ENCODE measurements around the gene MLLT11.
A peak's percentile ranks its signal among the peaks of the same experiment; 100 is the strongest.

Gene MLLT11

GRCh38 chr1:151039521-151039920, 20.7 kb upstream of the MLLT11 start:
- TF ChIP-seq EP300 (IDR thresholded peaks at IDR 0.05; ENCODE audit: borderline replicate concordance) = no peak
- no peak for TF ChIP-seq TCF12 (IDR thresholded peaks at IDR 0.05; ENCODE audit: low read depth)
- no peak for TF ChIP-seq RAD21 (IDR thresholded peaks at IDR 0.05; ENCODE audit: low read depth)
- TF ChIP-seq, protein P1, sequence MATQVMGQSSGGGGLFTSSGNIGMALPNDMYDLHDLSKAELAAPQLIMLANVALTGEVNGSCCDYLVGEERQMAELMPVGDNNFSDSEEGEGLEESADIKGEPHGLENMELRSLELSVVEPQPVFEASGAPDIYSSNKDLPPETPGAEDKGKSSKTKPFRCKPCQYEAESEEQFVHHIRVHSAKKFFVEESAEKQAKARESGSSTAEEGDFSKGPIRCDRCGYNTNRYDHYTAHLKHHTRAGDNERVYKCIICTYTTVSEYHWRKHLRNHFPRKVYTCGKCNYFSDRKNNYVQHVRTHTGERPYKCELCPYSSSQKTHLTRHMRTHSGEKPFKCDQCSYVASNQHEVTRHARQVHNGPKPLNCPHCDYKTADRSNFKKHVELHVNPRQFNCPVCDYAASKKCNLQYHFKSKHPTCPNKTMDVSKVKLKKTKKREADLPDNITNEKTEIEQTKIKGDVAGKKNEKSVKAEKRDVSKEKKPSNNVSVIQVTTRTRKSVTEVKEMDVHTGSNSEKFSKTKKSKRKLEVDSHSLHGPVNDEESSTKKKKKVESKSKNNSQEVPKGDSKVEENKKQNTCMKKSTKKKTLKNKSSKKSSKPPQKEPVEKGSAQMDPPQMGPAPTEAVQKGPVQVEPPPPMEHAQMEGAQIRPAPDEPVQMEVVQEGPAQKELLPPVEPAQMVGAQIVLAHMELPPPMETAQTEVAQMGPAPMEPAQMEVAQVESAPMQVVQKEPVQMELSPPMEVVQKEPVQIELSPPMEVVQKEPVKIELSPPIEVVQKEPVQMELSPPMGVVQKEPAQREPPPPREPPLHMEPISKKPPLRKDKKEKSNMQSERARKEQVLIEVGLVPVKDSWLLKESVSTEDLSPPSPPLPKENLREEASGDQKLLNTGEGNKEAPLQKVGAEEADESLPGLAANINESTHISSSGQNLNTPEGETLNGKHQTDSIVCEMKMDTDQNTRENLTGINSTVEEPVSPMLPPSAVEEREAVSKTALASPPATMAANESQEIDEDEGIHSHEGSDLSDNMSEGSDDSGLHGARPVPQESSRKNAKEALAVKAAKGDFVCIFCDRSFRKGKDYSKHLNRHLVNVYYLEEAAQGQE (IDR thresholded peaks at IDR 0.05; ENCODE audit: low read depth) = no peak
- TF ChIP-seq CEBPB (IDR thresholded peaks at IDR 0.05) = no peak
- no peak for TF ChIP-seq CREB1 (IDR thresholded peaks at IDR 0.05; ENCODE audit: low read depth)
- no peak for TF ChIP-seq TAF1 (IDR thresholded peaks at IDR 0.05; ENCODE audit: low read depth)
- TF ChIP-seq, protein P2, sequence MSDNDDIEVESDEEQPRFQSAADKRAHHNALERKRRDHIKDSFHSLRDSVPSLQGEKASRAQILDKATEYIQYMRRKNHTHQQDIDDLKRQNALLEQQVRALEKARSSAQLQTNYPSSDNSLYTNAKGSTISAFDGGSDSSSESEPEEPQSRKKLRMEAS (IDR thresholded peaks at IDR 0.05) = no peak
- no peak for TF ChIP-seq USF1 (IDR thresholded peaks at IDR 0.05)
- no peak for TF ChIP-seq TEAD4 (IDR thresholded peaks at IDR 0.05)
- no peak for TF ChIP-seq EGR1 (IDR thresholded peaks at IDR 0.05)
- TF ChIP-seq YY1 (IDR thresholded peaks at IDR 0.05; ENCODE audit: low read depth) = no peak
- no peak for TF ChIP-seq NFIC (IDR thresholded peaks at IDR 0.05)
- no peak for TF ChIP-seq FOXM1 (IDR thresholded peaks at IDR 0.05; ENCODE audit: borderline replicate concordance, low read depth)
- TF ChIP-seq ZBTB7A (IDR thresholded peaks at IDR 0.05; ENCODE audit: low read depth) = no peak

- TF ChIP-seq EGR1 (IDR thresholded peaks at IDR 0.05) (no peak), EP300 (IDR thresholded peaks at IDR 0.05; ENCODE audit: borderline replicate concordance) (no peak), TAF1 (IDR thresholded peaks at IDR 0.05; ENCODE audit: low read depth) (no peak), TEAD4 (IDR thresholded peaks at IDR 0.05) (no peak), USF1 (IDR thresholded peaks at IDR 0.05) (no peak), CEBPB (IDR thresholded peaks at IDR 0.05) (no peak), NFIC (IDR thresholded peaks at IDR 0.05) (no peak), CREB1 (IDR thresholded peaks at IDR 0.05; ENCODE audit: low read depth) (no peak), RAD21 (IDR thresholded peaks at IDR 0.05; ENCODE audit: low read depth) (no peak), YY1 (IDR thresholded peaks at IDR 0.05; ENCODE audit: low read depth) (no peak), ZBTB7A (IDR thresholded peaks at IDR 0.05; ENCODE audit: low read depth) (no peak)
- TF ChIP-seq, protein P2 (IDR thresholded peaks at IDR 0.05) = no peak
- TF ChIP-seq, protein P1 (IDR thresholded peaks at IDR 0.05; ENCODE audit: low read depth) = no peak
Measured at GRCh38 chr1:151043163-151043562, 17.0 kb upstream of the MLLT11 start.

DNA sequence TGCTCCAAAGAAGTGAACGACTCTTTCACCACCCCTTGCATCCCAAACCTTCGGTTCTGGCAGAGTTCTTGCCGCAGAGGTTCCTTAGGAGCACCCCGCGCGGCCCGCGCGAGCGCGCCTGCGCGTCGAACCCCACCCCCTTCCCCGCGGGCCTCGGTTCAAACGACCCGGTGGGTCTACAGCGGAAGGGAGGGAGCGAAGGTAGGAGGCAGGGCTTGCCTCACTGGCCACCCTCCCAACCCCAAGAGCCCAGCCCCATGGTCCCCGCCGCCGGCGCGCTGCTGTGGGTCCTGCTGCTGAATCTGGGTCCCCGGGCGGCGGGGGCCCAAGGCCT, 12.6 kb upstream of the MLLT11 start, which contains the start of gene C1orf56:
Gene C1orf56, plus strand, starts transcription at position 161 of the 334 bp plus-strand sequence. Its CDS starts 97 bp downstream, at position 258.
- TF ChIP-seq, protein P1 (IDR thresholded peaks at IDR 0.05; ENCODE audit: low read depth) = no peak

DNA sequence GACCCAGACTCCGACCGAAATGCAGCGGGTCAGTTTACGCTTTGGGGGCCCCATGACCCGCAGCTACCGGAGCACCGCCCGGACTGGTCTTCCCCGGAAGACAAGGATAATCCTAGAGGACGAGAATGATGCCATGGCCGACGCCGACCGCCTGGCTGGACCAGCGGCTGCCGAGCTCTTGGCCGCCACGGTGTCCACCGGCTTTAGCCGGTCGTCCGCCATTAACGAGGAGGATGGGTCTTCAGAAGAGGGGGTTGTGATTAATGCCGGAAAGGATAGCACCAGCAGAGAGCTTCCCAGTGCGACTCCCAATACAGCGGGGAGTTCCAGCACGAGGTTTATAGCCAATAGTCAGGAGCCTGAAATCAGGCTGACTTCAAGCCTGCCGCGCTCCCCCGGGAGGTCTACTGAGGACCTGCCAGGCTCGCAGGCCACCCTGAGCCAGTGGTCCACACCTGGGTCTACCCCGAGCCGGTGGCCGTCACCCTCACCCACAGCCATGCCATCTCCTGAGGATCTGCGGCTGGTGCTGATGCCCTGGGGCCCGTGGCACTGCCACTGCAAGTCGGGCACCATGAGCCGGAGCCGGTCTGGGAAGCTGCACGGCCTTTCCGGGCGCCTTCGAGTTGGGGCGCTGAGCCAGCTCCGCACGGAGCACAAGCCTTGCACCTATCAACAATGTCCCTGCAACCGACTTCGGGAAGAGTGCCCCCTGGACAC, 12.1 kb upstream of the MLLT11 start:
- TF ChIP-seq EGR1 (IDR thresholded peaks at IDR 0.05) = no peak
- peak; percentile 81; the same call in 1 of the 2 replicates for TF ChIP-seq YY1 (IDR thresholded peaks at IDR 0.05; ENCODE audit: low read depth)
- TF ChIP-seq EP300 (IDR thresholded peaks at IDR 0.05; ENCODE audit: borderline replicate concordance) = no peak
- peak; percentile 45; the same call in 1 of the 2 replicates for TF ChIP-seq NFIC (IDR thresholded peaks at IDR 0.05)
- peak; percentile 30; the same call in 1 of the 2 replicates for TF ChIP-seq ZBTB7A (IDR thresholded peaks at IDR 0.05; ENCODE audit: low read depth)
- no peak for TF ChIP-seq FOXM1 (IDR thresholded peaks at IDR 0.05; ENCODE audit: borderline replicate concordance, low read depth)
- TF ChIP-seq, protein P2 (IDR thresholded peaks at IDR 0.05) = peak; percentile 75
- TF ChIP-seq RAD21 (IDR thresholded peaks at IDR 0.05; ENCODE audit: low read depth) = peak; percentile 38; the same call in 1 of the 2 replicates
